ENCODE measurements around the gene IER2.

IER2 gene

GRCh38 chr19:13151605-13152355 lies 1.6 kb downstream of the IER2 start:
- Histone ChIP-seq H3K4me1 (ENCODE audit: control insufficient read depth, insufficient read depth, low read length) (no peaks in the 10 kb centered on the region), H3K9ac (ENCODE audit: low read depth, low read length) (peak overlapping the region; percentile 99), H3K36me3 (ENCODE audit: control insufficient read depth, insufficient read depth, low read length) (peaks cover 15% of the 10 kb centered on the region), H3K9me3 (ENCODE audit: control insufficient read depth, insufficient read depth, low read length) (no peaks in the 10 kb centered on the region), H3K4me3 (ENCODE audit: low read depth, low read length) (peak overlapping the region; percentile 99), H3K27me3 (ENCODE audit: control insufficient read depth, insufficient read depth, low read length) (no peaks in the 10 kb centered on the region)

DNA sequence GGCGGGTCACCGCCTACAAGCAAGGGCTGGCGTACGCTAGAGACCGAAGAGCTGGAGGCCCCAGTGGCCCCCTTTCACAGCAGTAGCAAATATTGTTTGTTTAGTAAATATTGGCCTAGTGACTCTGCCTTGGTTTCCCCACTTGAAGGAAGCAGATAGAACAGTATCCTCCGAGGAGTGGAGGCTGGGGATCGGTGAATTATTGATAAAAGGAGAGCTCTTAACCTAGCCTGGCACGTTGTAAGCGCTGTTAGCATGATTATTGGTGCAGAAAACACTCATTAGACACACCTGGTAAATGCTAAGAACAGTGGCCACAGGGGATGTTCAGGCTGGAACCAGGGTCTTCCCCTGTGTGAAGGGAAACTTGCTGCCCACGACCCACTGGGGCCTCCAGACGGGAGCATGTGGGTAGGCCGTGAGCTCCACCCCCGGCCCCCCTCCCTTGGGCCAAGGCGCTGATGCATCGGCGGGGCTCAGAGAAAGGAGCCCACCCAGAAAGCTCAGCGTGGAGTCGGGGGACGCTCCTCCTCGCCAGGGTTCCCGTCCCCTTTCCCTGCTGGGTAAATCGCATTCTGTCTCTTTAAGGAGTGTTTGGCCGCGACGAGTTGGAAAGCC lies 2.3 kb downstream of the IER2 start:
- H3K9me3 ChIP-seq (ENCODE audit: control insufficient read depth, insufficient read depth, low read length): no peaks in the 10 kb centered on the region
- no peaks in the 10 kb centered on the region for H3K27me3 ChIP-seq (ENCODE audit: control insufficient read depth, insufficient read depth, low read length)
- peak overlapping the region; percentile 99 for H3K4me3 ChIP-seq (ENCODE audit: low read depth, low read length)
- H3K4me1 ChIP-seq (ENCODE audit: control insufficient read depth, insufficient read depth, low read length): no peaks in the 10 kb centered on the region
- peaks cover 15% of the 10 kb centered on the region for H3K36me3 ChIP-seq (ENCODE audit: control insufficient read depth, insufficient read depth, low read length)
- peak overlapping the region; percentile 99 for H3K9ac ChIP-seq (ENCODE audit: low read depth, low read length)

DNA sequence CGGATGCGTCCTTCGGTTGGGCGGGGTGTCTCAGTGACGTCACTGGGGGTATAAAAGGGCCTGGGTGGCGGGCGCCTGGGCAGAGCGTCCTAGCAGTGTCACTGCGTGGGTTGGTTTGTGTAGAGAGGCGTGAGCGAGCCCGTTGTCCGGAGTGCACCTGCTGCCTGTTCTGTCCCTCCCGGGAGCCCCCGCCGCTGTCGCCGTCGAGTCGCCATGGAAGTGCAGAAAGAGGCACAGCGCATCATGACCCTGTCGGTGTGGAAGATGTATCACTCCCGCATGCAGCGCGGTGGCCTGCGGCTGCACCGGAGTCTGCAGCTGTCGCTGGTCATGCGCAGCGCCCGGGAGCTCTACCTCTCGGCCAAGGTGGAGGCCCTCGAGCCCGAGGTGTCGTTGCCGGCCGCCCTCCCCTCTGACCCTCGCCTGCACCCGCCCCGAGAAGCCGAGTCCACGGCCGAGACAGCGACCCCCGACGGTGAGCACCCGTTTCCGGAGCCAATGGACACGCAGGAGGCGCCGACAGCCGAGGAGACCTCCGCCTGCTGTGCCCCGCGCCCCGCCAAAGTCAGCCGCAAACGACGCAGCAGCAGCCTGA lies 2.9 kb downstream of the IER2 start:
- Histone ChIP-seq H3K9ac (ENCODE audit: low read depth, low read length) (peak overlapping the region; percentile 96), H3K27me3 (ENCODE audit: control insufficient read depth, insufficient read depth, low read length) (no peaks in the 10 kb centered on the region), H3K4me1 (ENCODE audit: control insufficient read depth, insufficient read depth, low read length) (no peaks in the 10 kb centered on the region), H3K9me3 (ENCODE audit: control insufficient read depth, insufficient read depth, low read length) (no peaks in the 10 kb centered on the region), H3K4me3 (ENCODE audit: low read depth, low read length) (peak overlapping the region; percentile 99), H3K36me3 (ENCODE audit: control insufficient read depth, insufficient read depth, low read length) (peaks cover 15% of the 10 kb centered on the region)

- H3K4me1 ChIP-seq (ENCODE audit: control insufficient read depth, insufficient read depth, low read length): no peaks in the 10 kb centered on the region
- no peaks in the 10 kb centered on the region for H3K27me3 ChIP-seq (ENCODE audit: control insufficient read depth, insufficient read depth, low read length)
- H3K9me3 ChIP-seq (ENCODE audit: control insufficient read depth, insufficient read depth, low read length): no peaks in the 10 kb centered on the region
- H3K9ac ChIP-seq (ENCODE audit: low read depth, low read length): peak overlapping the region; percentile 96
- peak overlapping the region; percentile 99 for H3K4me3 ChIP-seq (ENCODE audit: low read depth, low read length)
- H3K36me3 ChIP-seq (ENCODE audit: control insufficient read depth, insufficient read depth, low read length): peaks cover 15% of the 10 kb centered on the region
These were observed 3.5 kb downstream of the IER2 start for GRCh38 chr19:13153569-13154240.

DNA sequence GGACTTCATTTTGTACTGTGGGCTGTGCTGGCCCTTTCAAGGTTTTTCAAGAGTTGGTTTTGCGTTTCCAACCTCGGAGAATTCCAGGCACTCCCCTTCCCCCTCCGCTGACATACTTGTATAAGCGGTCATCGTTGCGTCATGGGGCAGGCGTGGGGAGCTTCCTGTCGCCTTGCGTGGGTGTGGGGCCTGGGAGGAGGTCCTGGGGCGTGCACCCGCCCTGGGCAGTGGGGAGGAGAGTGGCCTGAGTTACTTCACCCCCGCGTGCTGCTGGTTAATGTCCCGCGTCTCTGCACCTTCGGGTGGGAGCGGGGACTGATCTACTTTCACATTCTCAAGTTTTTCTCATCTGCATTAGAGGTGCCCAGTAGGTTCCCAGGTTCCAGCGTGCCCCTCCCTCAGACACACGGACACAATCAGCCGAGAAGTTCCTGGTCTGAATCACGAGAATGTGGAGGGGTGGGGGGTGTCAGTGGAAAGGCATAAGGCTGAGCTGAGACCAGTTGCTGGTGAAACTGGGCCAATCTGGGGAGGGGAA lies 4.1 kb downstream of the IER2 start:
- Histone ChIP-seq H3K27me3 (ENCODE audit: control insufficient read depth, insufficient read depth, low read length) (no peaks in the 10 kb centered on the region), H3K4me1 (ENCODE audit: control insufficient read depth, insufficient read depth, low read length) (no peaks in the 10 kb centered on the region), H3K4me3 (ENCODE audit: low read depth, low read length) (peak overlapping the region; percentile 99), H3K9me3 (ENCODE audit: control insufficient read depth, insufficient read depth, low read length) (no peaks in the 10 kb centered on the region), H3K36me3 (ENCODE audit: control insufficient read depth, insufficient read depth, low read length) (peaks cover 15% of the 10 kb centered on the region), H3K9ac (ENCODE audit: low read depth, low read length) (peak overlapping the region; percentile 96)

- no peaks in the 10 kb centered on the region for H3K9me3 ChIP-seq (ENCODE audit: control insufficient read depth, insufficient read depth, low read length)
- peak overlapping the region; percentile 99 for H3K4me3 ChIP-seq (ENCODE audit: low read depth, low read length)
- H3K27me3 ChIP-seq (ENCODE audit: control insufficient read depth, insufficient read depth, low read length): no peaks in the 10 kb centered on the region
- peaks cover 15% of the 10 kb centered on the region for H3K36me3 ChIP-seq (ENCODE audit: control insufficient read depth, insufficient read depth, low read length)
- no peaks in the 10 kb centered on the region for H3K4me1 ChIP-seq (ENCODE audit: control insufficient read depth, insufficient read depth, low read length)
- peak overlapping the region; percentile 38 for H3K9ac ChIP-seq (ENCODE audit: low read depth, low read length)
These were observed 4.8 kb downstream of the IER2 start for GRCh38 chr19:13154911-13155471.

GRCh38 chr19:13155472-13156359 lies 5.5 kb downstream of the IER2 start:
- H3K4me1 ChIP-seq (ENCODE audit: control insufficient read depth, insufficient read depth, low read length): no peaks in the 10 kb centered on the region
- H3K9ac ChIP-seq (ENCODE audit: low read depth, low read length): peak overlapping the region; percentile 65
- no peaks in the 10 kb centered on the region for H3K27me3 ChIP-seq (ENCODE audit: control insufficient read depth, insufficient read depth, low read length)
- H3K4me3 ChIP-seq (ENCODE audit: low read depth, low read length): peak overlapping the region; percentile 99
- H3K9me3 ChIP-seq (ENCODE audit: control insufficient read depth, insufficient read depth, low read length): no peaks in the 10 kb centered on the region
- H3K36me3 ChIP-seq (ENCODE audit: control insufficient read depth, insufficient read depth, low read length): peaks cover 15% of the 10 kb centered on the region

GRCh38 chr19:13159713-13160112 lies 9.5 kb downstream of the IER2 start:
- H3K9me3 ChIP-seq (ENCODE audit: control insufficient read depth, insufficient read depth, low read length): no peaks in the 10 kb centered on the region
- no peaks in the 10 kb centered on the region for H3K36me3 ChIP-seq (ENCODE audit: control insufficient read depth, insufficient read depth, low read length)
- no peaks in the 10 kb centered on the region for H3K27me3 ChIP-seq (ENCODE audit: control insufficient read depth, insufficient read depth, low read length)
- H3K9ac ChIP-seq (ENCODE audit: low read depth, low read length): no peak overlapping the region
- H3K4me1 ChIP-seq (ENCODE audit: control insufficient read depth, insufficient read depth, low read length): peaks cover 2% of the 10 kb centered on the region
- no peak overlapping the region for H3K4me3 ChIP-seq (ENCODE audit: low read depth, low read length)

GRCh38 chr19:13160557-13160956 lies 10.3 kb downstream of the IER2 start:
- H3K9ac ChIP-seq (ENCODE audit: low read depth, low read length): no peak overlapping the region
- peaks cover 10% of the 10 kb centered on the region for H3K4me1 ChIP-seq (ENCODE audit: control insufficient read depth, insufficient read depth, low read length)
- H3K4me3 ChIP-seq (ENCODE audit: low read depth, low read length): no peak overlapping the region

GRCh38 chr19:13162724-13163608 lies 12.8 kb downstream of the IER2 start:
- no peaks in the 10 kb centered on the region for H3K27me3 ChIP-seq (ENCODE audit: control insufficient read depth, insufficient read depth, low read length)
- peak overlapping the region; percentile 73 for H3K4me3 ChIP-seq (ENCODE audit: low read depth, low read length)
- no peaks in the 10 kb centered on the region for H3K36me3 ChIP-seq (ENCODE audit: control insufficient read depth, insufficient read depth, low read length)
- H3K4me1 ChIP-seq (ENCODE audit: control insufficient read depth, insufficient read depth, low read length): peaks cover 12% of the 10 kb centered on the region
- peak overlapping the region; percentile 97 for H3K9ac ChIP-seq (ENCODE audit: low read depth, low read length)
- H3K9me3 ChIP-seq (ENCODE audit: control insufficient read depth, insufficient read depth, low read length): no peaks in the 10 kb centered on the region

More at GRCh38 chr19:13160557-13160956, 10.3 kb downstream of the IER2 start:
- no peaks in the 10 kb centered on the region for H3K27me3 ChIP-seq (ENCODE audit: control insufficient read depth, insufficient read depth, low read length)
- no peaks in the 10 kb centered on the region for H3K36me3 ChIP-seq (ENCODE audit: control insufficient read depth, insufficient read depth, low read length)
- H3K9me3 ChIP-seq (ENCODE audit: control insufficient read depth, insufficient read depth, low read length): no peaks in the 10 kb centered on the region
